Measurements from ENCODE around the gene DNAJC25. TPM values are rescaled to one million over a fixed set of nuclear protein-coding genes. Genes with fewer than 3 reads are reported as not detected.
A peak's percentile ranks its signal among the peaks of the same experiment; 100 is the strongest.

DNAJC25 gene
- total and polyA plus RNA-seq, 2 experiments from 2014 or later, result 8.4 to 8.9 TPM

DNA sequence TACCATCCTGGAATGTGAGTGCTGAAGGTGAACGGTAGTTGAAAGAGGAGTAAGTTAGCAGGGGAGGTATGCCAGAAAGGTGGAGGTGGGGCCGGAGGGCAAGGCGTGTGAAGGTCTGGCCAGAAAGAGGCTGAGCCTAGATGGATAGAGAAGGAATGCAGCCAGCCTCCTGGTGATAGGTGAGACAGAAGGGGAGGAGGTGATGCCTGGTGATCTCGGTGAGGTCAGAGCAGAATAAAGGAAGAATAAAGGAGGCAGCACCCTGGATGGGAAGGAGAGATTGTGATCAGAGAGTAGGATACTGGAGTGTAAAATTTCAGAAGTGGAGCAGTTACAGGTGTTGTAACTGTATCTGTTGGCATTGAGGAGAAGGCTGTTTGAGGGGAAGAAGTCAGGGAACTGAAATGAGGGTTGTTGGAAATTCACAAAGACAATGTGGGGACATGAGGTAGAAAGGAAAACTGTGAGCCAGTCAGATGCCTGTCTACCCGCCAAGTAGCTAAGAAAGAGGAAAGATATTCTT lies 32.2 kb downstream of the DNAJC25 start:
- no peaks in the 10 kb centered on the region for H3K9me2 ChIP-seq (ENCODE audit: insufficient read depth)
- H3K4me3 Mint-ChIP-seq, result peak overlapping the region; percentile 94
- TF ChIP-seq, protein P1, sequence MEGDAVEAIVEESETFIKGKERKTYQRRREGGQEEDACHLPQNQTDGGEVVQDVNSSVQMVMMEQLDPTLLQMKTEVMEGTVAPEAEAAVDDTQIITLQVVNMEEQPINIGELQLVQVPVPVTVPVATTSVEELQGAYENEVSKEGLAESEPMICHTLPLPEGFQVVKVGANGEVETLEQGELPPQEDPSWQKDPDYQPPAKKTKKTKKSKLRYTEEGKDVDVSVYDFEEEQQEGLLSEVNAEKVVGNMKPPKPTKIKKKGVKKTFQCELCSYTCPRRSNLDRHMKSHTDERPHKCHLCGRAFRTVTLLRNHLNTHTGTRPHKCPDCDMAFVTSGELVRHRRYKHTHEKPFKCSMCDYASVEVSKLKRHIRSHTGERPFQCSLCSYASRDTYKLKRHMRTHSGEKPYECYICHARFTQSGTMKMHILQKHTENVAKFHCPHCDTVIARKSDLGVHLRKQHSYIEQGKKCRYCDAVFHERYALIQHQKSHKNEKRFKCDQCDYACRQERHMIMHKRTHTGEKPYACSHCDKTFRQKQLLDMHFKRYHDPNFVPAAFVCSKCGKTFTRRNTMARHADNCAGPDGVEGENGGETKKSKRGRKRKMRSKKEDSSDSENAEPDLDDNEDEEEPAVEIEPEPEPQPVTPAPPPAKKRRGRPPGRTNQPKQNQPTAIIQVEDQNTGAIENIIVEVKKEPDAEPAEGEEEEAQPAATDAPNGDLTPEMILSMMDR (conservative IDR thresholded peaks at IDR 0.05; ENCODE audit: low read depth in 2 of 2), result no peak
- TF ChIP-seq, protein P2, sequence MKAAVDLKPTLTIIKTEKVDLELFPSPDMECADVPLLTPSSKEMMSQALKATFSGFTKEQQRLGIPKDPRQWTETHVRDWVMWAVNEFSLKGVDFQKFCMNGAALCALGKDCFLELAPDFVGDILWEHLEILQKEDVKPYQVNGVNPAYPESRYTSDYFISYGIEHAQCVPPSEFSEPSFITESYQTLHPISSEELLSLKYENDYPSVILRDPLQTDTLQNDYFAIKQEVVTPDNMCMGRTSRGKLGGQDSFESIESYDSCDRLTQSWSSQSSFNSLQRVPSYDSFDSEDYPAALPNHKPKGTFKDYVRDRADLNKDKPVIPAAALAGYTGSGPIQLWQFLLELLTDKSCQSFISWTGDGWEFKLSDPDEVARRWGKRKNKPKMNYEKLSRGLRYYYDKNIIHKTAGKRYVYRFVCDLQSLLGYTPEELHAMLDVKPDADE (IDR thresholded peaks at IDR 0.05), result no peak
- no peak for TF ChIP-seq POLR2AphosphoS5 (IDR thresholded peaks at IDR 0.05; ENCODE audit: low read depth)
- H3K27me3 ChIP-seq (ENCODE audit: insufficient read depth), result peaks cover 18% of the 10 kb centered on the region
- H3K4me1 ChIP-seq (ENCODE audit: insufficient read depth), result peaks cover 10% of the 10 kb centered on the region
- H3K27ac Mint-ChIP-seq, result peak overlapping the region; percentile 15; the same call in 1 of the 2 replicates
- peak overlapping the region; percentile 94 for H3K4me2 ChIP-seq
- H3K36me3 Mint-ChIP-seq (ENCODE audit: low read depth), result peaks cover 19% of the 10 kb centered on the region
- peaks cover 19% of the 10 kb centered on the region for H3K27me3 Mint-ChIP-seq (ENCODE audit: insufficient read depth, low read depth, poor library complexity)
- no peaks in the 10 kb centered on the region; the same call in 1 of the 2 replicates for H4K20me1 ChIP-seq (replicated peaks; ENCODE audit: insufficient read depth)
- peak overlapping the region; percentile 78; the same call in 1 of the 2 replicates for H3K4me3 ChIP-seq
- H3K4me1 Mint-ChIP-seq, result peaks cover 16% of the 10 kb centered on the region
- H3K27ac ChIP-seq (ENCODE audit: low read depth), result no peak overlapping the region
- peaks cover 33% of the 10 kb centered on the region for H3K79me2 ChIP-seq (replicated peaks; ENCODE audit: insufficient read depth)
- ATAC-seq (peak; percentile 78), DNase-seq (ENCODE audit: low spot score) (peak; percentile 80)
- H3F3A ChIP-seq (replicated peaks; ENCODE audit: low read depth), result no peaks in the 10 kb centered on the region
- H2AFZ ChIP-seq, result no peak overlapping the region
- H3K36me3 ChIP-seq (ENCODE audit: insufficient read depth), result no peaks in the 10 kb centered on the region
- H3K9me3 Mint-ChIP-seq, result no peaks in the 10 kb centered on the region

DNA sequence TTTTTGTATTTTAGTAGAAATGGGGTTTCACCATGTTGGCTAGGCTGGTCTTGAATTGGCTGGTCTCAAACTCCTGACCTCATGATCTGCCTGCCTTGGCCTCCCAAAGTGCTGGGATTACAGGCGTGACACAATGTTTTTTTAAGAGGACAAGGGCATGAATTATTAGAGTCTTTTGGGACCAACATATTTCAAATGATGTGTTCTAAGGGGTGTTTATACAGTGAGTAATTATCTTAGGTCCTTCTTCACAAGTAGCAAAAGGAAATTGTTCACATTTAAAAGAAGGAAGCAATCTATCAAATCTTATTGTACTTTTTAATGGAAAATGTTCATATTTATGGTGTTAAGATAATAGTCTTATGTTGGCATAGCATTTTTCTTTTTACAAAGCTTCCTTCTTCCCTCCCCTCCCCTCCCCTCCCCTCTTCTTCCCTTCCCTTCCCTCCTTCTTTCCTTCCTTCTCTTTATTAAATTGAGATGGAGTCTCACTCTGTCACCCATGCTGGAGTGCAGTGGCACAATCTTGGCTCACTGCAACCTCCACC lies 37.0 kb downstream of the DNAJC25 start:
- Mint-ChIP-seq H3K9me3 (no peaks in the 10 kb centered on the region), H3K4me3 (no peak overlapping the region), H3K4me1 (peaks cover 5% of the 10 kb centered on the region), H3K36me3 (ENCODE audit: low read depth) (peaks cover 19% of the 10 kb centered on the region), H3K27me3 (ENCODE audit: insufficient read depth, low read depth, poor library complexity) (peaks cover 6% of the 10 kb centered on the region), H3K27ac (no peak overlapping the region)
- ATAC-seq, result no peak
- H2AFZ ChIP-seq, result no peak overlapping the region
- H3K27ac ChIP-seq (ENCODE audit: low read depth), result no peak overlapping the region
- H3K79me2 ChIP-seq (replicated peaks; ENCODE audit: insufficient read depth), result peaks cover 28% of the 10 kb centered on the region
- no peaks in the 10 kb centered on the region for H3K27me3 ChIP-seq (ENCODE audit: insufficient read depth)
- H4K20me1 ChIP-seq (replicated peaks; ENCODE audit: insufficient read depth), result no peaks in the 10 kb centered on the region; the same call in 1 of the 2 replicates
- no peak overlapping the region for H3K4me3 ChIP-seq
- no peaks in the 10 kb centered on the region for H3K9me2 ChIP-seq (ENCODE audit: insufficient read depth)
- no peak overlapping the region for H3K4me2 ChIP-seq
- no peaks in the 10 kb centered on the region for H3F3A ChIP-seq (replicated peaks; ENCODE audit: low read depth)
- no peaks in the 10 kb centered on the region for H3K36me3 ChIP-seq (ENCODE audit: insufficient read depth)
- DNase-seq (ENCODE audit: low spot score), result no peak
- H3K4me1 ChIP-seq (ENCODE audit: insufficient read depth), result peaks cover 1% of the 10 kb centered on the region; the same call in 1 of the 2 replicates
- TF ChIP-seq, protein P3, sequence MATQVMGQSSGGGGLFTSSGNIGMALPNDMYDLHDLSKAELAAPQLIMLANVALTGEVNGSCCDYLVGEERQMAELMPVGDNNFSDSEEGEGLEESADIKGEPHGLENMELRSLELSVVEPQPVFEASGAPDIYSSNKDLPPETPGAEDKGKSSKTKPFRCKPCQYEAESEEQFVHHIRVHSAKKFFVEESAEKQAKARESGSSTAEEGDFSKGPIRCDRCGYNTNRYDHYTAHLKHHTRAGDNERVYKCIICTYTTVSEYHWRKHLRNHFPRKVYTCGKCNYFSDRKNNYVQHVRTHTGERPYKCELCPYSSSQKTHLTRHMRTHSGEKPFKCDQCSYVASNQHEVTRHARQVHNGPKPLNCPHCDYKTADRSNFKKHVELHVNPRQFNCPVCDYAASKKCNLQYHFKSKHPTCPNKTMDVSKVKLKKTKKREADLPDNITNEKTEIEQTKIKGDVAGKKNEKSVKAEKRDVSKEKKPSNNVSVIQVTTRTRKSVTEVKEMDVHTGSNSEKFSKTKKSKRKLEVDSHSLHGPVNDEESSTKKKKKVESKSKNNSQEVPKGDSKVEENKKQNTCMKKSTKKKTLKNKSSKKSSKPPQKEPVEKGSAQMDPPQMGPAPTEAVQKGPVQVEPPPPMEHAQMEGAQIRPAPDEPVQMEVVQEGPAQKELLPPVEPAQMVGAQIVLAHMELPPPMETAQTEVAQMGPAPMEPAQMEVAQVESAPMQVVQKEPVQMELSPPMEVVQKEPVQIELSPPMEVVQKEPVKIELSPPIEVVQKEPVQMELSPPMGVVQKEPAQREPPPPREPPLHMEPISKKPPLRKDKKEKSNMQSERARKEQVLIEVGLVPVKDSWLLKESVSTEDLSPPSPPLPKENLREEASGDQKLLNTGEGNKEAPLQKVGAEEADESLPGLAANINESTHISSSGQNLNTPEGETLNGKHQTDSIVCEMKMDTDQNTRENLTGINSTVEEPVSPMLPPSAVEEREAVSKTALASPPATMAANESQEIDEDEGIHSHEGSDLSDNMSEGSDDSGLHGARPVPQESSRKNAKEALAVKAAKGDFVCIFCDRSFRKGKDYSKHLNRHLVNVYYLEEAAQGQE (IDR thresholded peaks at IDR 0.05; ENCODE audit: unreplicated experiment), result no peak
- no peak for TF ChIP-seq STAT1 (IDR thresholded peaks at IDR 0.05; ENCODE audit: unreplicated experiment)
- no peak for TF ChIP-seq JUNB (IDR thresholded peaks at IDR 0.05; ENCODE audit: unreplicated experiment)
- TF ChIP-seq, protein P2 (IDR thresholded peaks at IDR 0.05), result no peak
- no peak for TF ChIP-seq ZNF331 (CRISPR knock-in tag; IDR thresholded peaks at IDR 0.05; ENCODE audit: low read depth)

Data from GM23338 (cell line).